Nephron (organoid): ENCODE data around the gene ZNF407.
"Not testable (repeated sequence)": the region's sequence is repeated elsewhere in the genome, so short reads cannot be mapped to it uniquely, and the experiment has no call there.

ENCODE experiments used
- H3K27ac Mint-ChIP-seq, 3 experiments: 2 replicates each; pipeline ENCODE4 v1.8.0; 2020; ENCODE audit warnings: mixed read lengths in 3 of 3, mild to moderate bottlenecking in 2 of 3, moderate library complexity in 1 of 3
- H3K27me3 Mint-ChIP-seq: 2 replicates; pipeline ENCODE4 v1.8.0; 2021; ENCODE audit warnings: low read depth, mild to moderate bottlenecking, moderate library complexity, mixed read lengths
- H3K36me3 Mint-ChIP-seq: 2 replicates; pipeline ENCODE4 v1.8.0; 2020; ENCODE audit warnings: low read depth, mixed read lengths
- H3K4me1 Mint-ChIP-seq: 2 replicates; pipeline ENCODE4 v1.8.0; 2020; ENCODE audit warnings: mixed read lengths
- H3K4me3 Mint-ChIP-seq, 3 experiments: 2 replicates each; pipeline ENCODE4 v1.8.0; 2020; ENCODE audit warnings: mild to moderate bottlenecking in 3 of 3, mixed read lengths in 3 of 3, moderate library complexity in 2 of 3
- H3K9me3 Mint-ChIP-seq: 2 replicates; pipeline ENCODE4 v1.8.0; 2020; ENCODE audit warnings: mixed read lengths
- CTCF ChIP-seq, 3 experiments: fragments of 200-600 bp; sonication (generic); IDR thresholded peaks; one replicate each; pipeline ENCODE4 v1.5.0; 2021; ENCODE audit warnings: antibody characterized with exemption in 3 of 3; ENCODE audit not compliant: unreplicated experiment in 3 of 3

The ZNF407 gene

DNA sequence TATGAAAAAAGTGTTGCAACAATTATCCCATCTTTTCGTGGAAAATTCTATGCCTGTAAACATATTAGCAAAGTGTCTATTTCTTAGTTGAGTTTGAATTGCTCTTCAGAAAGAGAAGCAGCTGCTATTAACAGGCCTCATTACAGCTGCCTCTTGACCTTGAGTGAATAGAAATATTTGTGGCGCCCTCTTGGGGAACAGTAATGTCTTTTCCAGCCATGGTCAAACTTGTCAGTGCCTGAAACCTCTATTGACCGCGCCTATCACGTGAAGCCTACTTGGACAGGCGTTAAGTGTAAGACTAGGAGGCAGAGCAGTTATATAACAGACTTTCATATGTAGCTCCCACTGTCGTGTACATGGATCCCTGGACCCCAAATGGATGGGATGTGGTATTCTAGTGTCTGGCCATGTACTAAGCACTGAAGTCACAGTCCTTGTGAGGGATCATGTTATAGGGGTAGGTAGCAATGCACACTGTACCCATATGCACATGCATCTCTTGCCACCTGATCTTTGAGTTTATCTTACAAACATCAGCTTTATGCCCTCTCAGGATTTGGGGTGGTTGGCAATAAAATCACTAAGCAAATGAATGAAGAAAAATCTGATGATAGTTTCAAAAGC, 366.3 kb downstream of the ZNF407 start:
- Mint-ChIP-seq H3K4me3 (no peak overlapping the region), H3K4me1 (no peaks in the 10 kb centered on the region), H3K9me3 (peaks cover 17% of the 10 kb centered on the region), H3K27ac (no peak overlapping the region), H3K36me3 (peaks cover 18% of the 10 kb centered on the region), H3K27me3 (no peaks in the 10 kb centered on the region)
- TF ChIP-seq CTCF (IDR thresholded peaks at IDR 0.05; ENCODE audit: unreplicated experiment in 3 of 3), result peak in 1 of 3 experiments; percentile 35

DNA sequence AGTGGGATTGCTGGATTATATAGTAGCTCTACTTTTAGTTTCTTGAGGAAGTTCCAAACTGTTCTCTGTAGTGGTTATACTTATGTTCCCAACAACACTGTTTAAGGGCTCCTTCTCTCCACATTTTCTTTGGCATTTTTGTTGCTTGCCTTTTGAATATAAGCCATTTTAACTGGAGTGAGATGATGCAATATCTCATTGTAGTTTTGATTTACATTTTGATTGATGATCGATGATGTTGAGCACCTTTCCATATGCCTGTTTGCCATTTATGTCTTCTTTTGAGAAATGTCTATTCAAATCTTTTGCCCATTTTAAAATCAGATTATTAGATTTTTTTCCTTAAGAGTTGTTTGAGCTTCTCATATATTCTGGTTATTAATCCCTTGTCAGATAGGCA, 368.0 kb downstream of the ZNF407 start:
- no peak for TF ChIP-seq CTCF (IDR thresholded peaks at IDR 0.05; ENCODE audit: unreplicated experiment in 3 of 3)
- Mint-ChIP-seq H3K9me3 (peaks cover 17% of the 10 kb centered on the region), H3K4me3 (no peak overlapping the region), H3K27ac (no peak overlapping the region), H3K27me3 (peaks cover 4% of the 10 kb centered on the region), H3K4me1 (no peaks in the 10 kb centered on the region), H3K36me3 (peaks cover 18% of the 10 kb centered on the region)

GRCh38 chr18:74967438-74967837, 369.8 kb downstream of the ZNF407 start:
- Mint-ChIP-seq H3K4me1 (peaks cover 14% of the 10 kb centered on the region), H3K36me3 (peaks cover 18% of the 10 kb centered on the region), H3K27me3 (peaks cover 4% of the 10 kb centered on the region), H3K9me3 (peaks cover 17% of the 10 kb centered on the region), H3K4me3 (no peak overlapping the region), H3K27ac (no peak overlapping the region)
- TF ChIP-seq CTCF (IDR thresholded peaks at IDR 0.05; ENCODE audit: unreplicated experiment in 3 of 3), result no peak

GRCh38 chr18:74967979-74968378, 370.3 kb downstream of the ZNF407 start:
- Mint-ChIP-seq H3K36me3 (peaks cover 14% of the 10 kb centered on the region), H3K4me1 (peaks cover 16% of the 10 kb centered on the region), H3K27ac (no peak overlapping the region), H3K27me3 (peaks cover 4% of the 10 kb centered on the region), H3K9me3 (peaks cover 17% of the 10 kb centered on the region), H3K4me3 (no peak overlapping the region)
- TF ChIP-seq CTCF (IDR thresholded peaks at IDR 0.05; ENCODE audit: unreplicated experiment in 3 of 3), result no peak

DNA sequence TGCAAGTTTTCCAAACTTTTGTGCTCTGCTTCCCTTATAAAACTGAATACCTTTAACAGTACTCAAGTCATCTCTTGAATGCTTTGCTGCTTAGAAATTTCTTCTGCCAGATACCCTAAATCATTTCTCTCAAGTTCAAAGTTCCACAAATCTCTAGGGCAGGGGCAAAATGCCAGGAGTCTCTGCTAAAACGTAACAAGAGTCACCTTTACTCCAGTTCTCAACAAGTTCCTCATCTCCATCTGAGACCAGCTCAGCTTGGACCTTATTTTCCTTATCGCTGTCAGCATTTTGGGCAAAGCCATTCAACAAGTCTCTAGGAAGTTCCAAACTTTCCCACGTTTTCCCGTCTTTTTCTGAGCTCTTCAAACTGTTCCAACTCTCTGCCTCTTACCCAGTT, 373.7 kb downstream of the ZNF407 start:
- peaks cover 16% of the 10 kb centered on the region for H3K4me1 Mint-ChIP-seq
- not testable (repeated sequence) for H3K9me3 Mint-ChIP-seq, H3K4me3 Mint-ChIP-seq

DNA sequence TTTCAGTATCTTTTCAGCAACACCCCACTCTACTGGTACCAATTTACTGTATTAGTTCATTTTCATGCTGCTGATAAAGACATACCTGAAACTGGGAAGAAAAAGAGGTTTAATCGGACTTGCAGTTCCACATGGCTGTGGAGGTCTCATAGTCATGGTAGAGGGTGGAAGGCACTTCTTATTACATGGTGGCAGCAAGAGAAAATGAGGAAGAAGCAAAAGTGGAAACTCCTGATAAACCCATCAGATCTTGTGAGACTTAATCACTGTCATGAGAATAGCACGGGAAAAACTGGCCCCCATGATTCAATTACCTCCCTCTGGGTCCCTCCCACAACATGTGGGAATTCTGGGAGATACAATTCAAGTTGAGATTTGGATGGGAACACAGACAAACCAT, 374.1 kb downstream of the ZNF407 start:
- peaks cover 16% of the 10 kb centered on the region for H3K4me1 Mint-ChIP-seq
- H3K9me3 Mint-ChIP-seq, H3K27me3 Mint-ChIP-seq, H3K36me3 Mint-ChIP-seq, H3K4me3 Mint-ChIP-seq: not testable (repeated sequence)
- peak overlapping the region; percentile 41 to 82 (median 48) for H3K27ac Mint-ChIP-seq

More for the DNA sequence above, 373.7 kb downstream of the ZNF407 start:
- H3K36me3 Mint-ChIP-seq, result peaks cover 11% of the 10 kb centered on the region
- not testable (repeated sequence) for H3K27me3 Mint-ChIP-seq
- H3K27ac Mint-ChIP-seq, result peak overlapping the region; percentile 41 to 82 (median 48)

GRCh38 chr18:74972354-74972753, 374.7 kb downstream of the ZNF407 start:
- no peak for TF ChIP-seq CTCF (IDR thresholded peaks at IDR 0.05; ENCODE audit: unreplicated experiment in 3 of 3)

More at GRCh38 chr18:74972354-74972753, 374.7 kb downstream of the ZNF407 start:
- Mint-ChIP-seq H3K27ac (peak overlapping the region; percentile 22 to 48 (median 46)), H3K4me3 (no peak overlapping the region), H3K36me3 (peaks cover 6% of the 10 kb centered on the region), H3K27me3 (peaks cover 4% of the 10 kb centered on the region), H3K4me1 (peaks cover 16% of the 10 kb centered on the region), H3K9me3 (peaks cover 5% of the 10 kb centered on the region)
